ENCODE data around the gene TCF20.

Gene TCF20

DNA sequence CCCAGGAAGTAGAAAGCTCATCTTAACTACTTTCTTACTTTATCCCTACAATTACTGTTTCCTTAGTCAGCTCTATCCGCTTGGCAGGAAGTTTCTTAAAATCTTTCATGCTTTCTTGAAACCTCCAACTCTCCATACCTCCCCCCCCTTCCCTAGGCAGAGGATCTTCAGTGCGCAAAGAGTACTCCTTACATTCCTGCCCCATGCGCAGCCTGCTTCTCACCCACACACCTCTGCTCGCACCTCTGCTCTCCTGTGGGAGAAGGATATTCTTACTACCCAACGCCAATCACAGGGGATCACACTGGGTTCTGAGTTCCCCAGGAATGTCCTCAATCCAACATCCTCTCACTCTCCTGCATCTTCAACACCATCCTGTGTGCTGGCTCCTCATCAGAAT lies 12.3 kb downstream of the TCF20 start:
- DNase-seq (ENCODE audit: low read depth): no peak

- DNase-seq (ENCODE audit: low read depth): no peak
Observed at GRCh38 chr22:42257386-42257785, 13.1 kb downstream of the TCF20 start.

GRCh38 chr22:42256930-42257329 lies 13.5 kb downstream of the TCF20 start:
- no peak for DNase-seq (ENCODE audit: low read depth)

- DNase-seq (ENCODE audit: low read depth): no peak
Observed at GRCh38 chr22:42256220-42256619, 14.2 kb downstream of the TCF20 start.

- no peak for DNase-seq (ENCODE audit: low read depth)
Observed at GRCh38 chr22:42249831-42250230, 20.6 kb downstream of the TCF20 start.

DNA sequence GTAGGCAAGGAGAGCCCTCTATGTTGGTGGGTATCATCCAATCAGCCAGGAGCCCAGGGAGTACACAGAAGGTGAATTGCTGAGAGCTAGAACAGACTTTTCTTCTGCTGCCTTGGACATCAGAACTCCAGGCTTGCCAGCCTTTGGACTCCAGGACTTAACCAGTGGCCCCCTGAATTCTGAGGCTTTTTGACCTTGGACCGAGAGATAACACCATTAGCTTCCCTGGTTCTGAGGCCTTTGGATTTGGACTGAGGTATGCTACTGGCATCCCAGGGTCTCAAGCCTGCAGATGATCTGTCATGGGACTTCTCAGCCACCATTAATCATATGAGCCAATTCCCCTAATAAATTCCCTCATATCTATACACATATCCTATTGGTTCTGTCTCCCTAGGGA lies 21.5 kb downstream of the TCF20 start:
- DNase-seq (ENCODE audit: low read depth): no peak

DNA sequence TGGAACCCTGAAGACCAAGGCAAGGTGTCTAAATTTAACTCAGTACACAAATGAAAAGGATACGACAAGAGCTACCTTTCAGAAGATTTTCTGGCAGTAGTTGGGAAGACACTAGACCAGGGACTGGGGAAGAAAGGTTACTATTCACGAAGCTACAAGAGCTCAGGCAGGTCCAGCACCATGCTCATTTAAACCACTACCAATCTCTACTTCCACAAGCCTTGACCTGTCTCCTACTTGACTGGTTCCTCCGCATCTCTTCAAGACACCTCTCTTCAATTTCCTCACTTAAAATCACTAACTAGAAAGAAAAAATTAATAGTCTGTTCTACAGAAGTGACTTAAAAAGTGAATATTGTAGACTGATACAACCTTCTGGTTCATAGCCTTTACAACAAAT lies 22.9 kb downstream of the TCF20 start:
- DNase-seq (ENCODE audit: low read depth): no peak

DNA sequence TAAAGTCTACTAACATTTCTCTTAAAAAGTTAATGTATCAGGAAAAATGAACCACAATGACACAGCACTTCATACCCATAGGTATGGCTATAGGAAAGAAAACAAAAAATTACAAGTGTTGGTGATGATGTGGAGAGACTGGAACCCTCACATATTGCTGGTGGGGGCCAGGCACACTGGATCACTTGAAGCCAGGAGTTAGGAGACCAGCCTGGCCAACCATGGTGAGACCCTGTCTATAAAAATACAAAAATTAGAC lies 26.7 kb downstream of the TCF20 start:
- DNase-seq (ENCODE audit: low read depth): no peak

DNA sequence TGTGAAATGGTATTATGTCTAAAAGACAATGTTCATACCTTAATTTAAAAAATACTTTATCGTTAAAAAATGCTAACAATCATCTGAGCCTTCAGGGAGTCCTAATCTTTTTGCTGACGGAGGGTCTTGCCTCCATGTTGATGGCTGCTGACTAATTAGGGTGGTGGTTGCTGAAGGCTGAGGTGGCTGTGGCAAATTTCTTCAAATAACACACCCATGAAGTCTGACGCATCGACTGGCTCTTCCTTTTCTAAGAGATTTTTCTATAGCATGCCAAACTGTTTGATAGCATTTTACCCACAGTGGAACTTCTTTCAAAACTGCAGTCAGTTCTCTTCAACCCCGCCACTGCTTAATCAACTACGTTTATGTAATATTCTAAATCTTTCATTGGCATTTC lies 33.6 kb downstream of the TCF20 start:
- DNase-seq (ENCODE audit: low read depth): no peak

- no peak for DNase-seq (ENCODE audit: low read depth)
Observed at GRCh38 chr22:42236268-42236667, 34.2 kb downstream of the TCF20 start.

- DNase-seq (ENCODE audit: low read depth): no peak
Observed at GRCh38 chr22:42233879-42234278, 36.6 kb downstream of the TCF20 start.

DNA sequence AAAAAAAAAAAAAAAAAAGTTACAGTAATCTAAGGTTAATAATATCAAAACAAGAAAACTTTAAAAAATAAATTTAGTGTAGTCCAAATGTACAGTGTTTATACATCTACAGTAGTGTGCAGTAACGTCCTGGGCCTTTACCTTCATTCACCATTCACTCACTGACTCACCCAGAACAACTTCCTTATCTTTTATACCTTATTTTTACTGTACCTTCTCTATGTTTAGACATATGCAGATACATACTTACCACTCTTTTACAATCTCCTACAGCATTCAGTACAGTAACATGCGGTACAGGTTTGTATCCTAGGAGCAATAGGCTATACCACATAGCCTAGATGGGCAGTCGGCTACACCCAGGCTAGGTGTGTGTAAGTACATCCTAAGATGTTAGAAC lies 38.5 kb downstream of the TCF20 start:
- DNase-seq (ENCODE audit: low read depth): no peak

DNA sequence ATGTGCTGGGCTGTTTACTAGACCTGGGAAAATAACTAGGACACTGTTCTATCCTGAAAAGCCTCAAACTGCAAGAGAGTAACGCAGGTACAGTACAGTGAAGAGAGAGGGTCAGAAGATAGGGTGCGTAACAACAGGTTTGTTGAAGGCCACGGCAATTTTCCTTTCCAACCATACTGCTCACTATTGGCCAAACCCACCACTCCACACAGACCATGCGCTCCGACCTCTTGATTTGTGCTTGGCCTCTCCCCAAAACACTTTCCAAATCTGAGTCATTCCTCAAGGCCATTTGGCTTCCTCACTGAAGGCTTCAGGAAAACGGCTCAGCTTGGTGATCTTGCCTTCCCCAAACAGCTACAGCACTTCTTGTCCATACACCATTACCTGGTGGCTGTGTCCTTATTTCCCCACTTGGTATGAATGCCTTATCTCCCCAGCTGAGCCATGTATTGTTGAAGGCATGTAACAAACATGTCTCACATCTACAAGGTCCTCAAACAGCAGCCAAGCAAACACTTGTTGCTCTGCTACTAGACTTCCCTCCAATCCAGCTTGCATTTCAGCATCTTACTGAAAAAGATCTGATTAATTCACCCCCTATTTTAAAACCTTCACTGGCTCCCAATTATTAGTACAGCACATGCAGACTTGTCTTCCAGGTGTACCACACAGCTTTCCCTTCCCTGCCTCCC lies 40.9 kb downstream of the TCF20 start:
- DNase-seq (ENCODE audit: low read depth): no peak

- no peak for DNase-seq (ENCODE audit: low read depth)
Observed at GRCh38 chr22:42228483-42228882, 42.0 kb downstream of the TCF20 start.

GRCh38 chr22:42227435-42227834 lies 43.0 kb downstream of the TCF20 start:
- no peak for DNase-seq (ENCODE audit: low read depth)

DNA sequence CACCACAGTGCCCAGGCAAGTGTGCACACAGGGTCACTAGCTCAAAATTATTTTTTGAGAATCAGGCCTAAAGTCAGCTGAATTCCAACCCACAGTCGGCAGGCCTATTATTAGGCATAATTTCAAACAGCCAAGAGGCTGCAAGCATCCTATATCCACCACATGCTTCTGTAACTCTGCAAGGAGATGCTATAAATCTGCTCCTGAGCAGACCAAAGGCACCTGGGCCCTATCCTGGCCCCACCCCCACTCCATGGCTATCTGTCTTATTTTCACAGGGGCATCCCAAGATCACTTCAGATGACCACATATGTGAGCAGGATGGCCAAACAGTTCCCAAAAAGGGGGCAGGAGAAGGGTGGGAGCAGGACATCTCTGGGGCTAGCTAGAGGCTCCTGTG lies 44.6 kb downstream of the TCF20 start:
- no peak for DNase-seq (ENCODE audit: low read depth)

GRCh38 chr22:42222140-42222539 lies 48.3 kb downstream of the TCF20 start:
- DNase-seq (ENCODE audit: low read depth): no peak

Measured in CMK (cell line).